Ovary (tissue), 3 donors: ENCODE results near the gene AP1M2.

ENCODE experiments used
- EP300 ChIP-seq: sonication (generic); formaldehyde crosslinking; IDR thresholded peaks from one replicate; pipeline ENCODE4 v1.6.1; 2017; ENCODE audit warnings: antibody characterized with exemption
- TF ChIP-seq, protein P1 (sequence below), 3 donors: fragments of 450-650 bp in 2 of 3; fragments of 200-600 bp in 1 of 3; IDR thresholded peaks; one replicate each; pipeline versions ENCODE4 v1.5.1 to v1.8.0; 2016 to 2022; ENCODE audit warnings: antibody characterized with exemption in 3 of 3, mild to moderate bottlenecking in 1 of 3
- donor health status: DM: no; HTN: no; CAD: no.

DNA sequence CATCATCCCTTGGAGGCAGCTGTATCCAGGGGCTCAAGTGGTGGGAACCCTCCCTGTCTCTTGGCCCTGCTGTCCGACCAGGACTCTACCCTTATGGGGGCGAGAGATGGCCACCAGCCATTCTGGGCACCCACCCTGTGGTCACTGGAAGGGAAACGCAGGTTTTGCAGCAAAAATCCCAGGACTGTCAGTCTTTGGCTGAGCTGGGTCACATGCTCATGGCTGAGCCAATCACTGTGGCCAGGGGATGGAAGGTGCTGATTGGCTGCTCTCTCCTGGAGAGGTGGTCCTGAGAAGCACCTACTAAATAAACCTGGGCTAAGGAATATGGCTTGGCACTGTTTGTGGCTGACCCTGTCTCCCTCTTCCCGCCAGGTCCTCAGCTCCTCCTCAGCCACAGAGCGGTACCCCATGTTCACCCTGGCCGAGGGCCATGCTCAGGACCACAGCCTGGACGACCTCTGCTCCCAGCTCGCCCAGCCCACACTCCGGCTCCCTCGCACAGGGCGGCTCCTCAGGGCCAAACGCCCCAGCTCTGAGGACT lies 34.5 kb downstream of the AP1M2 start:
- TF ChIP-seq, protein P1, sequence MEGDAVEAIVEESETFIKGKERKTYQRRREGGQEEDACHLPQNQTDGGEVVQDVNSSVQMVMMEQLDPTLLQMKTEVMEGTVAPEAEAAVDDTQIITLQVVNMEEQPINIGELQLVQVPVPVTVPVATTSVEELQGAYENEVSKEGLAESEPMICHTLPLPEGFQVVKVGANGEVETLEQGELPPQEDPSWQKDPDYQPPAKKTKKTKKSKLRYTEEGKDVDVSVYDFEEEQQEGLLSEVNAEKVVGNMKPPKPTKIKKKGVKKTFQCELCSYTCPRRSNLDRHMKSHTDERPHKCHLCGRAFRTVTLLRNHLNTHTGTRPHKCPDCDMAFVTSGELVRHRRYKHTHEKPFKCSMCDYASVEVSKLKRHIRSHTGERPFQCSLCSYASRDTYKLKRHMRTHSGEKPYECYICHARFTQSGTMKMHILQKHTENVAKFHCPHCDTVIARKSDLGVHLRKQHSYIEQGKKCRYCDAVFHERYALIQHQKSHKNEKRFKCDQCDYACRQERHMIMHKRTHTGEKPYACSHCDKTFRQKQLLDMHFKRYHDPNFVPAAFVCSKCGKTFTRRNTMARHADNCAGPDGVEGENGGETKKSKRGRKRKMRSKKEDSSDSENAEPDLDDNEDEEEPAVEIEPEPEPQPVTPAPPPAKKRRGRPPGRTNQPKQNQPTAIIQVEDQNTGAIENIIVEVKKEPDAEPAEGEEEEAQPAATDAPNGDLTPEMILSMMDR (IDR thresholded peaks at IDR 0.05): no peak
- no peak for TF ChIP-seq EP300
